CD1c-positive myeloid dendritic cell (primary cell): ENCODE results near the gene LGALSL.
"Not testable (repeated sequence)": the region's sequence is repeated elsewhere in the genome, so short reads cannot be mapped to it uniquely, and the experiment has no call there.

Source experiments
- DNase-seq: peaks from one replicate; pipeline ENCODE4 v3.0.0-alpha.2; 2016; ENCODE audit errors: extremely low spot score

Gene LGALSL

GRCh38 chr2:64442801-64443429 lies 11.0 kb upstream of the LGALSL start:
- DNase-seq, result no peak

DNA sequence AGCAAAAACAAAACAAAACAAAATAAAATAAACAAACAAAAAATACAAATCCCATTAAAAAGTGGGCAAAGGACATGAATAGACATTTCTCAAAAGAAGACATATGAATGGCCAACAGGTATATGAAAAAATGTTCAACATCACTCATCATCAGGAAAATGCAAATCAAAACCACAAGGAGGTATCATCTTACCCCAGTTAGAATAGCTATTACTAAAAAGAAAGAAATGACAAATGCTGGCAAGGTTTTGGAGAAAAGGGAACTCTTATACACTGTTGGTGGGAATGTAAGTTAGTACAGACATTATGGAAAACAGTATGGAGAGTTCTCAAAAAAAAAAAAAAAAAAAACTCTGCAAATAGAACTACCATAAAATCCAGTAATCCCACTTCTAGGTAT lies 8.0 kb upstream of the LGALSL start:
- not testable (repeated sequence) for DNase-seq

GRCh38 chr2:64447317-64448040 lies 6.5 kb upstream of the LGALSL start:
- DNase-seq, result no peak

- no peak for DNase-seq
Observed at GRCh38 chr2:64448041-64448426, 5.9 kb upstream of the LGALSL start.

DNA sequence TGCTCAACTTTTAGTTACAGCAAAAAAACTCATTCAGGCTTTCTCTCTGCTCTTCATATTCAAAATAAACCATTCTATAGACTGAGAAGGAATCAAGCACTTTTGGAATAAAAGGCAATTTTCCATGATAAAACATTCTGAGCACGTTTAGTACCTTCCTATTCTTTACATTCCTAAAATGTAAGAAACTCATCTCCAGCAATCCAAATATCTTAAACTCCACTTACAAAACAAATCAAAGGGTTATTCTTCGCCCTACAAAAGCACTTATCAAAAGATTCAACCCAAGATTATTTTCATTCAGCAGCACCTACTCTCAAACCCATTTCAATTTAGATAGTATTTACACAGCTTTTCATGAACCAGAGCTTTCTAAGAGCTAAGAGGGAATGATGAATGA lies 2.9 kb upstream of the LGALSL start:
- no peak for DNase-seq

- DNase-seq, result peak; percentile 44
Observed at GRCh38 chr2:64454386-64455332, 697 bp downstream of the LGALSL start.

DNA sequence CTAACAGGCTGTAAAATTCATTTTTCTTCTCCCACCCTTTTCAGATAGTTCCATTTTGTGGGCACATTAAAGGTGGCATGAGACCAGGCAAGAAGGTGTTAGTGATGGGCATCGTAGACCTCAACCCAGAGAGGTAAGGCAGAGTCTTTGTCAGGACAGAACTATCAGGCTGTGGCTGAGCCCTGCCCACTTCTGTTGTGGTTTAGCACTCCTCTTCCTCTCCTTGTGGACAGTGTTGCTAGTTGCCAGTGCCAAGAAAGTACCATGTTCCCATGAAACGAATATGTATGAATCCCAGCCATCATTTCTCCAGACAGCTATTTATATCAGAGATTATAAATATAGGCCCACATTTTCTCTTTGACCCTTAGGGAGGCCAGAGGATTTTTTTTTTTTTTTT lies 1.6 kb downstream of the LGALSL start:
- DNase-seq, result no peak

DNA sequence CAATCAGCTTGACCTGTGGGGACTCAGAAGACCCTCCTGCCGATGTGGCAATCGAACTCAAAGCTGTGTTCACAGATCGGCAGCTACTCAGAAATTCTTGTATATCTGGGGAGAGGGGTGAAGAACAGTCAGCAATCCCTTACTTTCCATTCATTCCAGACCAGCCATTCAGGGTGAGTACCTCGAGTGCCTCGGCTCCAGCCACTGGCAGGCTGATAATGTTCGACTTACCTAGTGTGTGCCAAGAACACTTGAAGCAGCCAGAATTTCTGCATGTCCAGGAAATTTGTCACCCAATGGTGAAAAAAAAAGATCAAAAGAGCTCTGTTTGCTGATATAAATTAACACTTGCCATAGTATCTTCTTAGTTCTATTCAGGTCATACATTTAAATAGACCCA lies 2.3 kb downstream of the LGALSL start:
- no peak for DNase-seq

DNA sequence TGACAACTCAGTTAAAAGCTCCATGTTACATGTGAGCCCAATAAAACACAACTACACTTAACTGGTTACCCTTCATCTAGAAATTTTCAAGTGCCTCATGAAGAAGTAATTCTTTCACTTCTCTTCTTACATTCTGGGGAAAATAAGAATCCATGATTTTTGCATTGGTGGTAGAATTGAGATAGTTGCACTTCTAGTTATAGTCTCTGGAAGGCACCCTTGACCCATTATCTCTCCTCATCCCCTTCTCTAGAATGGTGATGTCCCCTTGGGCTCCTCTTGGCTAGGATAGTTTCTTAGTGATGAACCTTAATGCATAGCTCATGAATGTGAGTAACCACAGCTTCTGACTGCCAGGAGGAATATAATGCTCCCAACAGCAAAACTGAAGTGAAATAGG lies 3.6 kb downstream of the LGALSL start:
- peak; percentile 9 for DNase-seq

GRCh38 chr2:64459575-64459974 lies 5.6 kb downstream of the LGALSL start:
- no peak for DNase-seq

DNA sequence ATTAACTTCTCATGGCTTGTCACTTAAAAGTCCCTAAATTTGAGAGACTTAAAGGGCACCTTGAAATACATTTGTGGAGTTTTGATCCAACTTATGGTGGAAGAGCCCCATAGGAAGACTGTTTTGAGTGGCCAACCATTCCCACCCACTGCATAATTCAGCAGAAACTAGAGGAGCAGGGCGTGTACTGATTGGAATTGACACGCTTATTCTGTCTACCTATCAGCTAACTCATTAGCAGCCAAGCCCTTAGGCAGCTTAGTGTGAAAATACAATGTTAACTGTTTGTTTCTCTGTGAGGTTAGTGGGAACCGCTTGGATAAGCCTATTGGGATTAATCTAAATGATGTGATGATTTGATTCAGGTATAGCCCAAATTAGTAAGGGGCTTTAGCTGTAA lies 6.4 kb downstream of the LGALSL start:
- DNase-seq, result no peak

- no peak for DNase-seq
Observed at GRCh38 chr2:64461271-64462058, 7.5 kb downstream of the LGALSL start.

DNA sequence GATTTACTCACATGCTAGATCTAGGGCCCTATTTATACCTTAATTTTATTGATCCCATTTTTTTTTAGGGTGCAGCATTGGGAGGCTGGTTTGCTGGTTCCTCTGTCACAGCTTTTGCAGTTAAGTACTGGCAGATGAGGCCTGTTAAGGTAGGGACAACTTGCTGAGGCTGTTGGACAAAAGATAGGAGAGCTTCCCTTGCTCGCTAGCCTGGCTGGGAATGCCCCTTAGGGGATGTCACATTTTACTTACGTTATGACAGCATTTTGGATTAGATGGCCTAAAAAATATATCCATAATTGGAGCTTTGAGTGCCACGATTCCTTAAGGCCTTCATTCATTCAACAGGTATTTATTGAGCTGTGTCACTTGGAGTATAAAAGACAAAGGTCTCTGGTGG lies 8.2 kb downstream of the LGALSL start:
- no peak for DNase-seq

- DNase-seq, result no peak
Observed at GRCh38 chr2:64462940-64463700, 9.2 kb downstream of the LGALSL start.

- DNase-seq, result no peak
Observed at GRCh38 chr2:64463781-64464180, 9.8 kb downstream of the LGALSL start.

GRCh38 chr2:64466478-64467085 lies 12.6 kb downstream of the LGALSL start:
- peak; percentile 40 for DNase-seq

GRCh38 chr2:64467096-64467843 lies 13.3 kb downstream of the LGALSL start:
- DNase-seq, result peak; percentile 70

DNA sequence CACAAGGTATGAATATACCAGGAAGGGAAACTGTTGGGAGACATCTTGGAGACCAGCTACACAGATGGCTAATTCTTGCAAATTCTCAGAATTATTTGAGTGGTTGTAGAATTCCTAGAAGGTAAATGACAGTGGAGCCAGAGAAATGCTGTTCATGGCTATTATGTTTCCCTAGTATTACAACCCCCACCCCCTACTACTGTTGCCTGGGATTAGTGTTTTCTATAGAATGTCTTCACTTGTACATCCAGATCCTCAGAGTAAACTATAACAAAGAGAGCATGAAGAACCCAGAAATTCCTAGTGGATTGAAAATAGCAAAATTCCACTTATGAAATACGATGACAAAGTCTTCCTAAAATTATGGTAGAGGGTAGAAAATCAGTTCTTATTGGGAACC lies 15.3 kb downstream of the LGALSL start:
- DNase-seq, result no peak

DNA sequence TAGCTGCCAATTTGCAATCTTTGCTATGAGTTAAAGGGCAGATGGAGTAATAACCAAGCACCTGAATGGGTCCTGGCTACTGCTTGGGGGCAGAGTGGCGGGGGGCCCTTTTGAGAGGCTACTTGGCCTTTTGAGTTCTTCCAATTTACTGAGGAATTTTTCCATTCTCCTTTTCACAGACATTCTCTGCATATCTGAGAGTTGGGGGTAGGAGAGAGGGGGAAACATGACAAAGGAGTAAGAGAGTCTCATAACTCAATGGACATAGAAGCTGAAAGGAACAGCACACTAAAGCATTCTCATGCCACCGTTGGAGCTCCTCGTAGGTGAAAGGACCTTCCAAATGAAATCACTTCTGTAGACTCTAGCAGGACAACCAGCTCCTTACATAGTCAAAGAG lies 16.1 kb downstream of the LGALSL start:
- no peak for DNase-seq

DNA sequence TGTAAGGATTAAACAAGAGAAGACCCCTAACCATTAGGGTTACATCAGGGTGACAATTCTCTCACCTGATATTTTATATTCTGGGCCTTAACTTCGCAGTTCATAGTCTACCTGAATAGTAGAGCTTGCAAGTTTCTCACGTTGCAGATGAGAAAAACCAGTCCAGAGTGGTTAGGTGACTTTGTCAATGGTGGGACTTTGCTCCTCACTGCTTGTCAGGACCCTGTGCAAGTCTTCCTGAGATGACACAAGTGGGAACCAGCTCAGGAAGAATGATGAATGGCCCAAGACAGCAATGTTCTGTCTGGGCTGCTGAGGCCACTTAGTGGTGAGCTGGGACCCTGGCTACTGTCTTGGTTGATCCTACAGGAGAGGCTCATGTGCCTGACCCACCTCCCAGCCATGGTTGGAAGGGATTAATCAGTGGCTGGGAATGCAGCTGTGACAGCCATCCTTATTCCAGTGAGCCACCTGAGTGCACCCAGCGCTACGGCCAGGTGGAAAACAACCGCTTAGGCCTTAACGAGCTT lies 16.9 kb downstream of the LGALSL start:
- no peak for DNase-seq
